Adrenal gland (tissue), 5 donors: Measurements from ENCODE around the gene GPM6B.

Source experiments
- POLR2A ChIP-seq, 2 donors: fragments of 450-650 bp; IDR thresholded peaks; one replicate each; pipeline ENCODE4 v1.6.1; 2017; ENCODE audit warnings: antibody characterized with exemption in 2 of 2, mild to moderate bottlenecking in 2 of 2, moderate library complexity in 1 of 2
- TF ChIP-seq, protein P1 (sequence below), 6 experiments: fragments of 450-650 bp in 4 of 6; fragments of 200-600 bp in 2 of 6; sonication (generic) in 1 of 6; IDR thresholded peaks; 1 replicate in 5 of 6; 2 replicates in 1 of 6; pipeline versions ENCODE4 v1.5.1 to v1.8.0; 2016 to 2021; ENCODE audit warnings: antibody characterized with exemption in 6 of 6, mild to moderate bottlenecking in 2 of 6, moderate library complexity in 1 of 6
- donor health status: DM: no; HTN: no; CAD: no.

DNA sequence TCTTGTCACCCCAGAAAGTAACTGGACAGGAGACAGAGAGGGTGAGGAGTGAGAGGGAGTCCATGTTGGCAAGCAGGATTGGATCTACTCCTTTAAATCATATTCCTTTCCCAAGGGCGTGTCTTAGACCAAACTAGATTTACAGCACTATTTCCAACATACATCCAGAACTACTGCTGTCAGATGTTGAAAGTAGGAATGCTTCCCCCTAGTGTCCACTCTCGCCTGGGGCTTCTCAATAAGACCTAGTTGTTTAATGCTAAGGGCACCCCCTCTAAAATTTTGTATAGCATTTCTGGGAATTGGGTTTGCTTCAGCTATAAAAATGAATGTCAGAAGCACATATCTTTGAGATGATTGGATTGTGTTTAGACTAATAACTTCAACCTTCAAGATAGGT, 69.1 kb downstream of the GPM6B start:
- TF ChIP-seq, protein P1, sequence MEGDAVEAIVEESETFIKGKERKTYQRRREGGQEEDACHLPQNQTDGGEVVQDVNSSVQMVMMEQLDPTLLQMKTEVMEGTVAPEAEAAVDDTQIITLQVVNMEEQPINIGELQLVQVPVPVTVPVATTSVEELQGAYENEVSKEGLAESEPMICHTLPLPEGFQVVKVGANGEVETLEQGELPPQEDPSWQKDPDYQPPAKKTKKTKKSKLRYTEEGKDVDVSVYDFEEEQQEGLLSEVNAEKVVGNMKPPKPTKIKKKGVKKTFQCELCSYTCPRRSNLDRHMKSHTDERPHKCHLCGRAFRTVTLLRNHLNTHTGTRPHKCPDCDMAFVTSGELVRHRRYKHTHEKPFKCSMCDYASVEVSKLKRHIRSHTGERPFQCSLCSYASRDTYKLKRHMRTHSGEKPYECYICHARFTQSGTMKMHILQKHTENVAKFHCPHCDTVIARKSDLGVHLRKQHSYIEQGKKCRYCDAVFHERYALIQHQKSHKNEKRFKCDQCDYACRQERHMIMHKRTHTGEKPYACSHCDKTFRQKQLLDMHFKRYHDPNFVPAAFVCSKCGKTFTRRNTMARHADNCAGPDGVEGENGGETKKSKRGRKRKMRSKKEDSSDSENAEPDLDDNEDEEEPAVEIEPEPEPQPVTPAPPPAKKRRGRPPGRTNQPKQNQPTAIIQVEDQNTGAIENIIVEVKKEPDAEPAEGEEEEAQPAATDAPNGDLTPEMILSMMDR (IDR thresholded peaks at IDR 0.05): peak in 5 of 6 experiments; percentile 6 to 50 (median 39)
- no peak for TF ChIP-seq POLR2A (IDR thresholded peaks at IDR 0.05)
